Measurements from ENCODE around the gene GMPR2.
A peak's percentile ranks its signal among the peaks of the same experiment; 100 is the strongest.

GMPR2 gene

GRCh38 chr14:24271134-24271833 lies 38.6 kb downstream of the GMPR2 start, which contains the start of gene RABGGTA:
RABGGTA (minus strand) TSS chr14:24271597; CDS start chr14:24271115, 482 bp downstream.
- H3K4me2 ChIP-seq (ENCODE audit: low read length) = peak within 1 kb of the TSS; percentile 98
- DNase-seq = peak; percentile 95
- H3K27ac ChIP-seq (ENCODE audit: low read depth, low read length) = peak within 1 kb of the TSS; percentile 88
- H3K56ac ChIP-seq (ENCODE audit: low read length) = peak within 1 kb of the TSS; percentile 99
- no peaks in the 10 kb centered on the region for H3K79me1 ChIP-seq (ENCODE audit: low read length)
- no peak within 1 kb of the TSS for H2BK15ac ChIP-seq (replicated peaks; ENCODE audit: low read depth)
- peak within 1 kb of the TSS; percentile 95 for H3K4ac ChIP-seq (ENCODE audit: low read depth, low read length)
- no peaks in the 10 kb centered on the region for H3K27me3 ChIP-seq (ENCODE audit: insufficient read depth, low read length, poor library complexity)
- no peaks in the 10 kb centered on the region for H3K79me2 ChIP-seq (ENCODE audit: control insufficient read depth, insufficient read depth, low read length)
- peak within 1 kb of the TSS; percentile 92 for H3K18ac ChIP-seq (ENCODE audit: low read length)
- H2BK120ac ChIP-seq (ENCODE audit: low read depth, low read length) = peak within 1 kb of the TSS; percentile 32
- no peak within 1 kb of the TSS for H3K23ac ChIP-seq (ENCODE audit: low read length)
- H4K8ac ChIP-seq (ENCODE audit: low read depth, low read length) = peak within 1 kb of the TSS; percentile 91
- peak within 1 kb of the TSS; percentile 71 for H3K4me3 ChIP-seq (ENCODE audit: low read length)
- peak within 1 kb of the TSS; percentile 97 for H3K9ac ChIP-seq (ENCODE audit: low read length)
- H2BK5ac ChIP-seq (ENCODE audit: low read length) = peak within 1 kb of the TSS; percentile 93
- no peaks in the 10 kb centered on the region for H3K4me1 ChIP-seq (ENCODE audit: control insufficient read depth, low read depth, low read length)
- no peak within 1 kb of the TSS for H4K5ac ChIP-seq (ENCODE audit: low read length)
- WGBS (ENCODE audit: extremely low coverage, insufficient coverage, low lambda C conversion rate) = no CpG with 5 or more reads among the region's 61 CpGs
- no peak within 1 kb of the TSS for H2AK5ac ChIP-seq (ENCODE audit: low read length)
- H3K36me3 ChIP-seq (ENCODE audit: control insufficient read depth, insufficient read depth, low read length) = no peaks in the 10 kb centered on the region

GRCh38 chr14:24271834-24272263 lies 39.1 kb downstream of the GMPR2 start:
- no peaks in the 10 kb centered on the region for H3K79me2 ChIP-seq (ENCODE audit: control insufficient read depth, insufficient read depth, low read length)
- no peaks in the 10 kb centered on the region for H3K27me3 ChIP-seq (ENCODE audit: insufficient read depth, low read length, poor library complexity)
- H3K56ac ChIP-seq (ENCODE audit: low read length) = peak overlapping the region; percentile 93
- H3K9ac ChIP-seq (ENCODE audit: low read length) = peak overlapping the region; percentile 63
- no CpG with 5 or more reads among the region's 3 CpGs for WGBS (ENCODE audit: extremely low coverage, insufficient coverage, low lambda C conversion rate)
- no peak overlapping the region for H2AK5ac ChIP-seq (ENCODE audit: low read length)
- no peak overlapping the region for H4K8ac ChIP-seq (ENCODE audit: low read depth, low read length)
- H2BK120ac ChIP-seq (ENCODE audit: low read depth, low read length) = no peak overlapping the region
- H4K5ac ChIP-seq (ENCODE audit: low read length) = no peak overlapping the region
- no peak overlapping the region for H3K23ac ChIP-seq (ENCODE audit: low read length)
- H3K79me1 ChIP-seq (ENCODE audit: low read length) = no peaks in the 10 kb centered on the region
- H3K4me3 ChIP-seq (ENCODE audit: low read length) = peak overlapping the region; percentile 60
- DNase-seq = no peak
- H3K18ac ChIP-seq (ENCODE audit: low read length) = no peak overlapping the region
- no peak overlapping the region for H3K27ac ChIP-seq (ENCODE audit: low read depth, low read length)
- no peak overlapping the region for H3K4ac ChIP-seq (ENCODE audit: low read depth, low read length)
- no peaks in the 10 kb centered on the region for H3K4me1 ChIP-seq (ENCODE audit: control insufficient read depth, low read depth, low read length)
- no peak overlapping the region for H2BK15ac ChIP-seq (replicated peaks; ENCODE audit: low read depth)
- no peaks in the 10 kb centered on the region for H3K36me3 ChIP-seq (ENCODE audit: control insufficient read depth, insufficient read depth, low read length)
- peak overlapping the region; percentile 98 for H3K4me2 ChIP-seq (ENCODE audit: low read length)
- no peak overlapping the region for H2BK5ac ChIP-seq (ENCODE audit: low read length)

- no peak overlapping the region for H3K23ac ChIP-seq (ENCODE audit: low read length)
- H2BK5ac ChIP-seq (ENCODE audit: low read length) = no peak overlapping the region
- no peak for DNase-seq
- no peaks in the 10 kb centered on the region for H3K36me3 ChIP-seq (ENCODE audit: control insufficient read depth, insufficient read depth, low read length)
- no peak overlapping the region for H3K18ac ChIP-seq (ENCODE audit: low read length)
- no peak overlapping the region for H3K4ac ChIP-seq (ENCODE audit: low read depth, low read length)
- no peaks in the 10 kb centered on the region for H3K4me1 ChIP-seq (ENCODE audit: control insufficient read depth, low read depth, low read length)
- H3K27ac ChIP-seq (ENCODE audit: low read depth, low read length) = no peak overlapping the region
- no peak overlapping the region for H2AK5ac ChIP-seq (ENCODE audit: low read length)
- no peak overlapping the region for H3K56ac ChIP-seq (ENCODE audit: low read length)
- no peaks in the 10 kb centered on the region for H3K79me1 ChIP-seq (ENCODE audit: low read length)
- no peaks in the 10 kb centered on the region for H3K27me3 ChIP-seq (ENCODE audit: insufficient read depth, low read length, poor library complexity)
- no peak overlapping the region for H3K9ac ChIP-seq (ENCODE audit: low read length)
- H3K79me2 ChIP-seq (ENCODE audit: control insufficient read depth, insufficient read depth, low read length) = no peaks in the 10 kb centered on the region
- no peak overlapping the region for H2BK15ac ChIP-seq (replicated peaks; ENCODE audit: low read depth)
- no CpG with 5 or more reads among the region's 2 CpGs for WGBS (ENCODE audit: extremely low coverage, insufficient coverage, low lambda C conversion rate)
- H4K5ac ChIP-seq (ENCODE audit: low read length) = no peak overlapping the region
- H3K4me3 ChIP-seq (ENCODE audit: low read length) = no peak overlapping the region
- no peak overlapping the region for H3K4me2 ChIP-seq (ENCODE audit: low read length)
- H4K8ac ChIP-seq (ENCODE audit: low read depth, low read length) = no peak overlapping the region
- no peak overlapping the region for H2BK120ac ChIP-seq (ENCODE audit: low read depth, low read length)
These were observed 39.7 kb downstream of the GMPR2 start for GRCh38 chr14:24272467-24272866.

- Histone ChIP-seq H2BK5ac (ENCODE audit: low read length) (no peak overlapping the region), H3K56ac (ENCODE audit: low read length) (no peak overlapping the region), H2AK5ac (ENCODE audit: low read length) (no peak overlapping the region), H3K4me2 (ENCODE audit: low read length) (no peak overlapping the region), H4K8ac (ENCODE audit: low read depth, low read length) (no peak overlapping the region), H3K36me3 (ENCODE audit: control insufficient read depth, insufficient read depth, low read length) (no peaks in the 10 kb centered on the region), H4K5ac (ENCODE audit: low read length) (no peak overlapping the region), H3K4me3 (ENCODE audit: low read length) (no peak overlapping the region), H3K23ac (ENCODE audit: low read length) (no peak overlapping the region), H3K4ac (ENCODE audit: low read depth, low read length) (no peak overlapping the region), H3K18ac (ENCODE audit: low read length) (no peak overlapping the region), H3K4me1 (ENCODE audit: control insufficient read depth, low read depth, low read length) (no peaks in the 10 kb centered on the region), H3K79me1 (ENCODE audit: low read length) (no peaks in the 10 kb centered on the region), H3K27me3 (ENCODE audit: insufficient read depth, low read length, poor library complexity) (no peaks in the 10 kb centered on the region), H3K9ac (ENCODE audit: low read length) (no peak overlapping the region), H3K27ac (ENCODE audit: low read depth, low read length) (no peak overlapping the region), H3K79me2 (ENCODE audit: control insufficient read depth, insufficient read depth, low read length) (no peaks in the 10 kb centered on the region), H2BK15ac (replicated peaks; ENCODE audit: low read depth) (no peak overlapping the region), H2BK120ac (ENCODE audit: low read depth, low read length) (no peak overlapping the region)
- no CpG with 5 or more reads among the region's 3 CpGs for WGBS (ENCODE audit: extremely low coverage, insufficient coverage, low lambda C conversion rate)
- DNase-seq = peak; percentile 29
These were observed 40.8 kb downstream of the GMPR2 start for GRCh38 chr14:24273422-24273998.

GRCh38 chr14:24274101-24274543 lies 41.4 kb downstream of the GMPR2 start:
- H3K9ac ChIP-seq (ENCODE audit: low read length) = no peak overlapping the region
- no peak overlapping the region for H2BK15ac ChIP-seq (replicated peaks; ENCODE audit: low read depth)
- H3K4ac ChIP-seq (ENCODE audit: low read depth, low read length) = no peak overlapping the region
- H3K4me2 ChIP-seq (ENCODE audit: low read length) = no peak overlapping the region
- H3K56ac ChIP-seq (ENCODE audit: low read length) = no peak overlapping the region
- no peak overlapping the region for H3K23ac ChIP-seq (ENCODE audit: low read length)
- no peak overlapping the region for H3K4me3 ChIP-seq (ENCODE audit: low read length)
- DNase-seq = peak; percentile 23
- no CpG with 5 or more reads among the region's 3 CpGs for WGBS (ENCODE audit: extremely low coverage, insufficient coverage, low lambda C conversion rate)
- H2AK5ac ChIP-seq (ENCODE audit: low read length) = no peak overlapping the region
- no peaks in the 10 kb centered on the region for H3K36me3 ChIP-seq (ENCODE audit: control insufficient read depth, insufficient read depth, low read length)
- no peaks in the 10 kb centered on the region for H3K79me1 ChIP-seq (ENCODE audit: low read length)
- H3K4me1 ChIP-seq (ENCODE audit: control insufficient read depth, low read depth, low read length) = no peaks in the 10 kb centered on the region
- H2BK5ac ChIP-seq (ENCODE audit: low read length) = no peak overlapping the region
- H3K18ac ChIP-seq (ENCODE audit: low read length) = no peak overlapping the region
- no peak overlapping the region for H3K27ac ChIP-seq (ENCODE audit: low read depth, low read length)
- H2BK120ac ChIP-seq (ENCODE audit: low read depth, low read length) = no peak overlapping the region
- H3K79me2 ChIP-seq (ENCODE audit: control insufficient read depth, insufficient read depth, low read length) = no peaks in the 10 kb centered on the region
- H4K5ac ChIP-seq (ENCODE audit: low read length) = no peak overlapping the region
- H3K27me3 ChIP-seq (ENCODE audit: insufficient read depth, low read length, poor library complexity) = no peaks in the 10 kb centered on the region
- no peak overlapping the region for H4K8ac ChIP-seq (ENCODE audit: low read depth, low read length)
